ENCODE measurements around the gene GPI. TPM values are rescaled to one million over a fixed set of nuclear protein-coding genes. Genes with fewer than 3 reads are reported as not detected.
A peak's percentile ranks its signal among the peaks of the same experiment; 100 is the strongest.

GPI gene
- total and polyA plus RNA-seq, 9 of the 15 experiments (the other 6 are each of a cell fraction or from before 2014, with no cell fraction given), result 88.3 to 358 (median 122) TPM

DNA sequence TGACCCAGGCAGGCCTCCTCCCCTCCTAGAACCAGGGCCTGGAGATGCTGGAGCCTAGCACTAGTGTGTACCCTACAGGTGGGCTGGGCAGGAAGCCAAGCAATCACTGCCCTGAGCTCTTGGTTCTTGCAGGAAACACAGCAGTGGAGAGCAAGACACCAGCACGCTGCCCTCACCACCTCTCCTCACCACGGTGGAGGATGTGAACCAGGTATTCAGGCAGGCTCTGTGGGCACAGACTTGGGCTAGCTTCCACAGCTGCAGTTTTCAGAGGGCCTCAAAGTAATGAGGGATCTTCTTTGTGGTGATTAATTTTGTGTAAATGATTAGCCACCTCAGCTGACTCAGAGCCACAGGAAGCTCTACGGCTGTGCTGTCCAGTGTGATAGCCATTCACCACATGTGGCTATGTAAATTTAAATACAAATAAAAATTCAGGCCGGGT is 13.6 kb upstream of the GPI start:
- intact Hi-C loops (cut with micrococcal nuclease), result loop anchor here (10.0 kb wide), 1 partner anchor 153 kb away; no protein-coding TSS in a partner anchor
- ATAC-seq (no peak), DNase-seq (ENCODE audit: extremely low read depth in 1 of 4, low spot score in 3 of 4) (no peak), FAIRE-seq (no peak)
- H3K36me3 ChIP-seq (ENCODE audit: control insufficient read depth, insufficient read depth, low read length), result peaks cover 29% of the 10 kb centered on the region; the same call in 2 of the 3 replicates
- no peak overlapping the region for H3K27ac ChIP-seq (ENCODE audit: extremely low read depth, low read depth, low read length)
- no peaks in the 10 kb centered on the region for H3K79me2 ChIP-seq (ENCODE audit: control insufficient read depth, insufficient read depth, low read length)
- no peak overlapping the region for H2AFZ ChIP-seq (ENCODE audit: low read depth, low read length)
- no peak overlapping the region for H3K9ac ChIP-seq (ENCODE audit: insufficient read depth in 1 of 2, low read depth in 2 of 2, low read length in 2 of 2)
- peaks cover 0 to 3% of the 10 kb centered on the region in 2 experiments; a peak in 2 of 5 replicates for H3K4me1 ChIP-seq (replicated peaks in 1 of 2; ENCODE audit: control insufficient read depth in 2 of 2, insufficient read depth in 2 of 2, low read length in 2 of 2)
- H3K4me3 ChIP-seq, result no peak overlapping the region
- BruUV-seq (replicated peaks), result no TSS peak
- ChIA-PET POLR2A (interaction anchor here (1.7 kb wide), 1 partner anchor 20 kb away, joined by 5 read pairs; no protein-coding TSS in a partner anchor), CTCF (ENCODE audit: low intra/inter-chr PET ratio) (no interaction called here)
- H3K27me3 ChIP-seq (ENCODE audit: control insufficient read depth in 2 of 2, insufficient read depth in 2 of 2, low read length in 2 of 2), result no peaks in the 10 kb centered on the region
- WGBS (ENCODE audit: insufficient coverage, low coverage, missing lambda C conversion rate), result 71% methylated on average over 3 of the region's 4 CpGs
- no peak overlapping the region for H3K4me2 ChIP-seq (ENCODE audit: insufficient read depth, low read length)
- H3K9me3 ChIP-seq (replicated peaks; ENCODE audit: control insufficient read depth, insufficient read depth, low read depth, low read length), result no peaks in the 10 kb centered on the region
- no peaks in the 10 kb centered on the region for H3K9me1 ChIP-seq (ENCODE audit: control insufficient read depth, insufficient read depth, low read length)
- in situ Hi-C loops (cut with MboI), result no loop called here
- TF ChIP-seq PRPF4 (IDR thresholded peaks at IDR 0.05; ENCODE audit: insufficient read depth, low read depth, low read length, poor library complexity, severe bottlenecking) (no peak), ZEB2 (IDR thresholded peaks at IDR 0.05) (no peak)
- no peaks in the 10 kb centered on the region for H4K20me1 ChIP-seq (replicated peaks; ENCODE audit: control insufficient read depth, insufficient read depth, low read length)

- TF ChIP-seq ZNF165 (CRISPR knock-in tag; IDR thresholded peaks at IDR 0.05; ENCODE audit: borderline replicate concordance) (no peak), ARID2 (IDR thresholded peaks at IDR 0.05) (no peak), ZNF583 (CRISPR knock-in tag; IDR thresholded peaks at IDR 0.05) (no peak), ZNF347 (CRISPR knock-in tag; IDR thresholded peaks at IDR 0.05; ENCODE audit: low read depth) (no peak)
- Histone ChIP-seq H3K9me1 (ENCODE audit: control insufficient read depth, insufficient read depth, low read length) (peaks cover 3% of the 10 kb centered on the region), H2AFZ (ENCODE audit: low read depth, low read length) (no peak overlapping the region), H3K27me3 (ENCODE audit: control insufficient read depth in 2 of 2, insufficient read depth in 2 of 2, low read length in 2 of 2) (no peaks in the 10 kb centered on the region), H3K4me2 (ENCODE audit: insufficient read depth, low read length) (no peak overlapping the region), H3K79me2 (ENCODE audit: control insufficient read depth, insufficient read depth, low read length) (no peaks in the 10 kb centered on the region; the same call in 2 of the 3 replicates), H3K4me3 (no peak overlapping the region), H4K20me1 (replicated peaks; ENCODE audit: control insufficient read depth, insufficient read depth, low read length) (no peaks in the 10 kb centered on the region), H3K9ac (ENCODE audit: insufficient read depth in 1 of 2, low read depth in 2 of 2, low read length in 2 of 2) (peak overlapping the region in 1 of 2 experiments; percentile 78; a peak in 2 of 4 replicates), H3K9me3 (replicated peaks; ENCODE audit: control insufficient read depth, insufficient read depth, low read depth, low read length) (no peaks in the 10 kb centered on the region), H3K4me1 (replicated peaks in 1 of 2; ENCODE audit: control insufficient read depth in 2 of 2, insufficient read depth in 2 of 2, low read length in 2 of 2) (peaks cover 8 to 12% of the 10 kb centered on the region in 2 experiments; a peak in 4 of 5 replicates), H3K27ac (ENCODE audit: extremely low read depth, low read depth, low read length) (no peak overlapping the region), H3K36me3 (ENCODE audit: control insufficient read depth, insufficient read depth, low read length) (peaks cover 25% of the 10 kb centered on the region; the same call in 2 of the 3 replicates)
- BruUV-seq (replicated peaks), result TSS peak; percentile 22
- ATAC-seq (no peak), FAIRE-seq (no peak), DNase-seq (ENCODE audit: extremely low read depth in 1 of 4, low spot score in 3 of 4) (no peak)
- ChIA-PET POLR2A (interaction anchor here (0.5 to 0.8 kb wide), 4 partner anchors 29 to 572 kb away, joined by 3 to 4 read pairs (median 3); no protein-coding TSS in a partner anchor), CTCF (ENCODE audit: low intra/inter-chr PET ratio) (no interaction called here)
- intact Hi-C loops (cut with micrococcal nuclease), result loop anchor here (10.0 kb wide), 1 partner anchor 151 kb away; no protein-coding TSS in a partner anchor
- 88% methylated on average over 7 of the region's 7 CpGs for WGBS (ENCODE audit: insufficient coverage, low coverage, missing lambda C conversion rate)
- in situ Hi-C loops (cut with MboI), result no loop called here
Measured at GRCh38 chr19:34353546-34353945, 11.4 kb upstream of the GPI start.

All from K562 (cell line).